OCI-LY3 (cell line): ENCODE results near the gene PMM2.

ENCODE experiments used
- H2AFZ ChIP-seq: fragments of 200-600, 300-600 bp; shearing (Covaris generic); 2 replicates; pipeline ENCODE4 v1.6.0; 2014; ENCODE audit warnings: antibody characterized with exemption, low read depth, low read length
- H3K27ac ChIP-seq: fragments of 200-600, 300-600 bp; sonication (generic); 2 replicates; pipeline ENCODE4 v1.5.1; 2014; ENCODE audit warnings: mild to moderate bottlenecking, low read length, moderate library complexity, mixed read lengths
- H3K27me3 ChIP-seq: fragments of 200-600, 300-600 bp; sonication (generic); 2 replicates; pipeline ENCODE4 v1.6.1; 2014; ENCODE audit warnings: low read depth, low read length, mixed read lengths
- H3K36me3 ChIP-seq: fragments of 200-600, 300-600 bp; sonication (generic); replicated peaks from 2 replicates; pipeline ENCODE3; 2014; ENCODE audit warnings: low read depth, low read length, mixed read lengths
- H3K4me1 ChIP-seq: fragments of 300-600, 200-600 bp; sonication (generic); 2 replicates; pipeline ENCODE4 v1.6.1; 2014; ENCODE audit warnings: low read length, mixed read lengths
- H3K4me2 ChIP-seq: fragments of 200-600, 300-600 bp; sonication (generic); 2 replicates; pipeline ENCODE4 v1.6.1; 2014; ENCODE audit warnings: low read length, mixed read lengths
- H3K4me3 ChIP-seq: fragments of 300-600, 200-600 bp; sonication (generic); 2 replicates; pipeline ENCODE4 v1.5.1; 2014; ENCODE audit warnings: antibody characterized with exemption, mild to moderate bottlenecking, low read length, moderate library complexity
- H3K79me2 ChIP-seq: fragments of 300-600, 200-600 bp; shearing (Covaris generic); 2 replicates; pipeline ENCODE4 v1.6.1; 2014; ENCODE audit warnings: mild to moderate bottlenecking, low read length, mixed read lengths
- H3K9ac ChIP-seq: fragments of 300-600, 200-600 bp; shearing (Covaris generic); 2 replicates; pipeline ENCODE4 v1.6.0; 2014; ENCODE audit warnings: mild to moderate bottlenecking, low read length, moderate library complexity
- H3K9me3 ChIP-seq: fragments of 200-600, 300-600 bp; shearing (Covaris generic); 2 replicates; pipeline ENCODE4 v1.6.1; 2014; ENCODE audit warnings: low read length, mixed read lengths; ENCODE audit not compliant: insufficient read depth
- H4K20me1 ChIP-seq: fragments of 200-600, 300-600 bp; sonication (generic); 2 replicates; pipeline ENCODE4 v1.6.1; 2016; ENCODE audit warnings: low read length, mixed read lengths; ENCODE audit not compliant: insufficient read depth
- EZH2phosphoT487 ChIP-seq: fragments of 200-600 bp; shearing (Covaris generic); IDR thresholded peaks from 2 replicates; pipeline ENCODE4 v1.6.1; 2018; ENCODE audit warnings: antibody characterized with exemption, mixed run types, low read depth
- TF ChIP-seq, protein P1 (sequence below): fragments of 200-600, 300-600 bp; sonication (generic); IDR thresholded peaks from 2 replicates; pipeline ENCODE4 v1.5.1; 2014; ENCODE audit warnings: antibody characterized with exemption, low read length, low read depth

Gene PMM2

DNA sequence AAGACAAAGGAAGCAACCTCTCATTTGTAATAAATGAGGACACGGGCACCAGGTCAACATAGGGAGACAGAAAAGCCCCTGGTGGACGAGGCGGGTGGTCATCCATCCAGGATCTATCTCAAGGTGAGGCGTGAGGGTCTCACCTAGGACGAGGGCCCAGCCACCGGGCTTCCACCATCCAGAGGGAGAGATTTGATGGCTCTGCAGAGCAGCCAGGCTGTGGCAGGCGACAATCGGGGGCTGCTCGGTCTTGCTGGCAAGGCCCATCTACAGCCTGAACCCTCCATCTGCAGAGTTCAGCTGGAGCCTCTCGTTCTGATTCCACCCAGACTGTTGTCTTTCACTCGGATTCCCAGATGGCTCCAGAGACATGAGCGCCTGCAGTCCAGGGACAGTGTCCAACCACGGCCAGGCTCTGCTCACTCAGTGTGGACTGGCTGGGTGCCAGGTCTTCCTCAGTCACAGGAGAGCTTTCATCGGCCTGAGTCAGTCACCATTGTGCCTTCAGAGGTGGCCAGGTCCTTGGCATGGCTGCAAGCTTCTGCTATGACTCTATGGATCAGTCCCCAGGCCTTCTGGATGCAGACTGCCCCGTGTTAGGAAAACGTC, 90.4 kb downstream of the PMM2 start:
- Histone ChIP-seq H3K9me3 (no peaks in the 10 kb centered on the region), H3K27me3 (0 out of 2 replicates have a peak, but pooled peaks cover 8% of the 10 kb centered on the region), H4K20me1 (peaks cover 27% of the 10 kb centered on the region), H3K27ac (no peak overlapping the region), H3K4me2 (no peak overlapping the region), H3K36me3 (peaks cover 19% of the 10 kb centered on the region), H2AFZ (no peak overlapping the region), H3K79me2 (no peaks in the 10 kb centered on the region), H3K4me3 (no peak overlapping the region), H3K4me1 (peaks cover 20% of the 10 kb centered on the region), H3K9ac (no peak overlapping the region)
- TF ChIP-seq, protein P1, sequence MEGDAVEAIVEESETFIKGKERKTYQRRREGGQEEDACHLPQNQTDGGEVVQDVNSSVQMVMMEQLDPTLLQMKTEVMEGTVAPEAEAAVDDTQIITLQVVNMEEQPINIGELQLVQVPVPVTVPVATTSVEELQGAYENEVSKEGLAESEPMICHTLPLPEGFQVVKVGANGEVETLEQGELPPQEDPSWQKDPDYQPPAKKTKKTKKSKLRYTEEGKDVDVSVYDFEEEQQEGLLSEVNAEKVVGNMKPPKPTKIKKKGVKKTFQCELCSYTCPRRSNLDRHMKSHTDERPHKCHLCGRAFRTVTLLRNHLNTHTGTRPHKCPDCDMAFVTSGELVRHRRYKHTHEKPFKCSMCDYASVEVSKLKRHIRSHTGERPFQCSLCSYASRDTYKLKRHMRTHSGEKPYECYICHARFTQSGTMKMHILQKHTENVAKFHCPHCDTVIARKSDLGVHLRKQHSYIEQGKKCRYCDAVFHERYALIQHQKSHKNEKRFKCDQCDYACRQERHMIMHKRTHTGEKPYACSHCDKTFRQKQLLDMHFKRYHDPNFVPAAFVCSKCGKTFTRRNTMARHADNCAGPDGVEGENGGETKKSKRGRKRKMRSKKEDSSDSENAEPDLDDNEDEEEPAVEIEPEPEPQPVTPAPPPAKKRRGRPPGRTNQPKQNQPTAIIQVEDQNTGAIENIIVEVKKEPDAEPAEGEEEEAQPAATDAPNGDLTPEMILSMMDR = no peak
- TF ChIP-seq EZH2phosphoT487 = no peak

DNA sequence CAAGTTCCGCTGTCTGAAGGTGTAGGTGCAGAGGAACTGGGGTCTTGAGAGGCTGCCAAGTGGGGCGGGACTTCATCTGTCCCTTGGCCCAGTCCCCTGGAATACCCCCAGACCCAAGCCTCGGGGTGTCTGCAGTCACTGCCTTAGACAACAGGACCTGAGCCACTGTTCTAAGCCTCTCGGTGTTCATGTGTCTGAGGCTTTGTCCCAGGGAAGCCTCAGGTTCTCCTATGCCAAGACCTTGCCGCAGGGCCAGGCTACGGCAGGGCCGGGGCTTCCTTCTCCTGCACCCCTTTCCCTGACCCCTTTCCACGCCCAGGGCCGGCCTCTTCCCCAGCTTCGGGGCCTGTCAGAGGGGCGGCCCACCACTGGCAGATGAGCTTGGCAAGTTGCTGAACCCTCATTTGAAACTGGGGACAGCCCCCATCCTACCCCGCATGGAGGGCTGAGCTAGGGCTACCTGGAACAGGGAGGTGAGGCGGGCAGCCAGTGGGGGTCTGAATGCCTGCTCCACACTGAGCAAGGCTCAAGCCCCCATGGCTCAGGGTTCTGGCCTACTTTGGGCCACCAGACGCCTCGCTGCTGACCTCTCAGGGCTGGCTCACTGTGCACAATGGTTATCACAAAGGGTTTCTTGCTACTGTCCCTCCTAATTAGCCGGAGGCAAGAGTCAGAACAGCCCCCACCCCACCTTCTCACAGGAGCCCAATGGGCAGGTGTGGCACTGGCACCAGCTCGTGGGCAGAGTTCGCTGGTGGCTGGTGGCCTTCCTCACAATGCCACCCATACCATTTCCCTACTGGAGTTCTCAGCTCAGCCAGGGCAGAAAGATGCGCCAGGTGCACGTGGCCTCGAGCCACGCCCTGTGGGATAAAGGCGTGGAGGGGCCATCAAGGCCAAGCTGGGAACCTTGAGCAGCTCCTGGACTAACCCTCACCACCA, 91.6 kb downstream of the PMM2 start:
- H2AFZ ChIP-seq = no peak overlapping the region
- H3K27me3 ChIP-seq = 0 out of 2 replicates have a peak, but pooled peaks cover 8% of the 10 kb centered on the region
- peaks cover 23% of the 10 kb centered on the region for H3K4me1 ChIP-seq
- no peak overlapping the region for H3K9ac ChIP-seq
- TF ChIP-seq EZH2phosphoT487 = no peak
- TF ChIP-seq, protein P1 = no peak
- no peaks in the 10 kb centered on the region for H3K9me3 ChIP-seq
- H3K36me3 ChIP-seq = peaks cover 31% of the 10 kb centered on the region
- H3K4me2 ChIP-seq = no peak overlapping the region
- no peak overlapping the region for H3K4me3 ChIP-seq
- H3K27ac ChIP-seq = no peak overlapping the region
- H3K79me2 ChIP-seq = no peaks in the 10 kb centered on the region
- peaks cover 33% of the 10 kb centered on the region for H4K20me1 ChIP-seq

DNA sequence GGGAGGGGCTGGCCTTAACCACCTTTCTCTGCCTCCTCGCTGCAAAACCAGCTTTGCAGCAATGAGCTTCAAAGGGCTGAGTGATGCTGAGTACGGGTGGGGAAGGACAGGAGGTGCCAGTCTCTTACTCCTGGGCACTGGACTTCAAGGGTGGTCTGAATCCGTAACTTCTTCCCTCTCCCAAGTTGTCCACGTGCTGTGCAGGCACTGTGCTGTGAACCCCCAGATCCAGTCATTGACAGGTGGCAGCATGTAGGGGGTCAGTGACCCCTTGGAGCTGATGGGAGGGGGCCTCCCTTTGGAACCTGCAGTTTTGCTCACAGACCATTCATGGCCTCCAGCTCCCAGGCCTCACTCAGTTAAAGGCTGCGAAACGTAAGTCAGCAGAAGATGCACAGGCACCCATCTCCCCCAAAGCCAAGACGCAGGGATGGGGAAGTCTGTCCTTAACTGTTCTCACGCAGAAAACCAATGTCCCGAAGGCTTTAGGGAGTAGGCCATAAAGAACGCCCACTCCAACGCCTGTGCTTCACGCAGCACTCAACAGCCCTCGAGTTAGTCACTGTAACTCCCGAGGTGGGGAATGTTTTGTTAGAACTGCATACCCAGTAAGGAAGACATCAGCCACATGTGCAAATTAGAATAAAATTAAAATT, 92.4 kb downstream of the PMM2 start:
- 0 out of 2 replicates have a peak, but pooled peaks cover 8% of the 10 kb centered on the region for H3K27me3 ChIP-seq
- H3K36me3 ChIP-seq = peaks cover 39% of the 10 kb centered on the region
- no peaks in the 10 kb centered on the region for H3K9me3 ChIP-seq
- no peak overlapping the region for H3K27ac ChIP-seq
- H2AFZ ChIP-seq = no peak overlapping the region
- H3K4me2 ChIP-seq = no peak overlapping the region
- H3K4me3 ChIP-seq = no peak overlapping the region
- H3K9ac ChIP-seq = no peak overlapping the region
- peaks cover 23% of the 10 kb centered on the region for H3K4me1 ChIP-seq
- TF ChIP-seq EZH2phosphoT487 = no peak
- TF ChIP-seq, protein P1 = no peak
- H3K79me2 ChIP-seq = no peaks in the 10 kb centered on the region
- H4K20me1 ChIP-seq = peaks cover 33% of the 10 kb centered on the region

DNA sequence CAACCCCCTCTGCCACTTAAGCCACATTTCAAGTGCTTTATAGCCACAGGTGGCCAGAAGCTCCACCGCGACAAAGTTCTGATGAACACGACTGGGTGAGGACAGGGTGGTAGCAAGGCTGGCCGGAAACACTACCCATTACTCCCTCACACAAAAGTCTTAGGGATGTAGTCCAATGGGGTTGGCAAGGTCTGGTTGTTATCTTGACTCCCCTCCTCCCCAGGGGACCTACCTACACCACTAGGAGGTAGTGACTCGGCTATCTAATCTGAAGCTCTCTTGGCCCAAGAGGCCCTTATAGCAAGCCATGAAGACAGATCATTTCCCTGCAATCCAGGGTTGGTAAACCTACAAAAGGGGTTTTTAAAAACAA, 92.9 kb downstream of the PMM2 start:
- Histone ChIP-seq H4K20me1 (peaks cover 33% of the 10 kb centered on the region), H3K79me2 (no peaks in the 10 kb centered on the region), H3K4me1 (peaks cover 23% of the 10 kb centered on the region), H3K4me2 (no peak overlapping the region), H3K36me3 (peaks cover 43% of the 10 kb centered on the region), H3K4me3 (no peak overlapping the region), H3K27me3 (0 out of 2 replicates have a peak, but pooled peaks cover 5% of the 10 kb centered on the region), H2AFZ (no peak overlapping the region), H3K27ac (no peak overlapping the region), H3K9me3 (no peaks in the 10 kb centered on the region), H3K9ac (no peak overlapping the region)
- TF ChIP-seq, protein P1 = no peak
- TF ChIP-seq EZH2phosphoT487 = no peak
